IMR-90 (cell line): ENCODE results near the gene IMMP1L. TPM values are rescaled to one million over a fixed set of nuclear protein-coding genes. Genes with fewer than 3 reads are reported as not detected.

ENCODE experiments used
- ATAC-seq: fragments of 200-7000 bp; cut with Tn5 transposase; 2 replicates; pipeline ENCODE4 v1.9.1; 2020; ENCODE audit warnings: low read depth, mild to moderate bottlenecking, moderate library complexity
- BruUV-seq: library from RNA; stranded (reverse); fragments of 400-500 nt; replicated peaks from 2 replicates; lab custom pipeline; 2021; lab: Mats Ljungman, UMichigan
- CTCF ChIA-PET: fragments of 300-600 bp; formaldehyde crosslinking; extraction: SDS; loops from one replicate; lab custom pipeline; 2021; ENCODE audit warnings: antibody characterized with exemption; lab: Yijun Ruan, JAX
- POLR2A ChIA-PET: fragments of 300-600 bp; sonication (Branson Sonifier 250); formaldehyde crosslinking; loops from one replicate; lab custom pipeline; 2022; ENCODE audit warnings: antibody characterized with exemption; ENCODE audit not compliant: unreplicated experiment; lab: Charles Lee
- DNase-seq: peaks from one replicate; pipeline ENCODE4 v3.0.0; 2013
- H2AFZ ChIP-seq: replicated peaks from 2 replicates; pipeline ENCODE3; 2013; ENCODE audit warnings: low read length, mild to moderate bottlenecking; ENCODE audit not compliant: poor library complexity
- H2AK5ac ChIP-seq: 2 replicates; pipeline ENCODE4 v1.6.1; 2013; ENCODE audit warnings: low read depth, low read length, inconsistent platforms
- H2AK9ac ChIP-seq: replicated peaks from 2 replicates; pipeline ENCODE3; 2013; ENCODE audit warnings: mild to moderate bottlenecking, low read depth, low read length, moderate library complexity; ENCODE audit not compliant: poor library complexity
- H2BK120ac ChIP-seq: 2 replicates; pipeline ENCODE4 v1.6.1; 2013; ENCODE audit warnings: low read depth, low read length, inconsistent platforms
- H2BK15ac ChIP-seq: 3 replicates; pipeline ENCODE4 v1.6.1; 2013; ENCODE audit warnings: low read depth, low read length, inconsistent platforms
- H2BK20ac ChIP-seq: 2 replicates; pipeline ENCODE4 v1.6.1; 2013; ENCODE audit warnings: low read depth, mild to moderate bottlenecking, inconsistent platforms, low read length, moderate library complexity
- H2BK5ac ChIP-seq: 2 replicates; pipeline ENCODE4 v1.6.1; 2013; ENCODE audit warnings: mild to moderate bottlenecking, low read depth, low read length, inconsistent platforms; ENCODE audit not compliant: poor library complexity, severe bottlenecking
- H3K14ac ChIP-seq: replicated peaks from 2 replicates; pipeline ENCODE4 v1.6.1; 2013; ENCODE audit warnings: low read depth, low read length, inconsistent platforms
- H3K18ac ChIP-seq: 2 replicates; pipeline ENCODE4 v1.6.1; 2013; ENCODE audit warnings: low read depth, low read length, control low read depth
- H3K23ac ChIP-seq: 2 replicates; pipeline ENCODE4 v1.6.1; 2013; ENCODE audit warnings: low read depth, low read length, inconsistent platforms
- H3K27ac ChIP-seq: 2 replicates; pipeline ENCODE4 v1.5.1; 2013; ENCODE audit warnings: mild to moderate bottlenecking, control low read depth, low read length; ENCODE audit not compliant: insufficient read depth
- H3K27me3 ChIP-seq: 2 replicates; pipeline ENCODE4 v1.6.1; 2013; ENCODE audit warnings: low read length; ENCODE audit not compliant: control insufficient read depth, insufficient read depth
- H3K36me3 ChIP-seq: 2 replicates; pipeline ENCODE4 v1.6.1; 2013; ENCODE audit warnings: low read length, mixed read lengths; ENCODE audit not compliant: control insufficient read depth, insufficient read depth
- H3K4ac ChIP-seq: 2 replicates; pipeline ENCODE4 v1.6.1; 2013; ENCODE audit warnings: low read depth, low read length, inconsistent platforms
- H3K4me1 ChIP-seq: 2 replicates; pipeline ENCODE4 v1.6.1; 2013; ENCODE audit warnings: low read length, mixed read lengths; ENCODE audit not compliant: control insufficient read depth, insufficient read depth
- H3K4me2 ChIP-seq: 2 replicates; pipeline ENCODE4 v1.6.1; 2013; ENCODE audit warnings: low read depth, mild to moderate bottlenecking, control low read depth, low read length, moderate library complexity
- H3K4me3 ChIP-seq: 2 replicates; pipeline ENCODE4 v1.5.1; 2013; ENCODE audit warnings: low read depth, mild to moderate bottlenecking, control low read depth, low read length, moderate library complexity; ENCODE audit not compliant: insufficient read depth
- H3K56ac ChIP-seq: 2 replicates; pipeline ENCODE4 v1.6.1; 2013; ENCODE audit warnings: low read length, inconsistent platforms; ENCODE audit not compliant: insufficient read depth; ENCODE audit errors: extremely low read depth
- H3K79me1 ChIP-seq, 2 experiments: 2 replicates each; pipeline ENCODE4 v1.6.1; 2013; ENCODE audit warnings: low read length in 2 of 2, inconsistent platforms in 1 of 2, low read depth in 1 of 2
- H3K9ac ChIP-seq: 2 replicates; pipeline ENCODE4 v1.6.1; 2013; ENCODE audit warnings: low read depth, low read length, control low read depth
- H3K9me1 ChIP-seq: 2 replicates; pipeline ENCODE4 v1.6.1; 2013; ENCODE audit warnings: low read length, inconsistent platforms; ENCODE audit not compliant: insufficient read depth
- H3K9me3 ChIP-seq: 2 replicates; pipeline ENCODE4 v1.6.1; 2013; ENCODE audit warnings: low read length; ENCODE audit not compliant: control insufficient read depth, insufficient read depth
- H4K20me1 ChIP-seq: 2 replicates; pipeline ENCODE4 v1.6.1; 2013; ENCODE audit warnings: low read length, inconsistent platforms; ENCODE audit not compliant: insufficient read depth
- H4K5ac ChIP-seq: 2 replicates; pipeline ENCODE4 v1.6.1; 2013; ENCODE audit warnings: mild to moderate bottlenecking, low read depth, low read length, control low read depth
- H4K8ac ChIP-seq, 2 experiments: 2 replicates each; pipeline ENCODE4 v1.6.1; 2013; ENCODE audit warnings: low read depth in 2 of 2, low read length in 2 of 2, control low read depth in 1 of 2, inconsistent platforms in 1 of 2
- H4K91ac ChIP-seq: 2 replicates; pipeline ENCODE4 v1.6.1; 2013; ENCODE audit warnings: low read depth, low read length, inconsistent platforms; ENCODE audit not compliant: insufficient read depth
- BHLHE40 ChIP-seq: fragments of 150-350 bp; IDR thresholded peaks from 2 replicates; pipeline ENCODE4 v1.6.1; 2016; ENCODE audit warnings: mild to moderate bottlenecking, low read depth, low read length
- CEBPB ChIP-seq: IDR thresholded peaks from 2 replicates; pipeline ENCODE4 v1.6.1; 2012; ENCODE audit warnings: low read depth, low read length, improper control_type of control experiment
- CHD1 ChIP-seq: IDR thresholded peaks from 2 replicates; pipeline ENCODE4 v1.6.1; 2012; ENCODE audit warnings: low read depth, low read length, improper control_type of control experiment
- FOS ChIP-seq: fragments of 150-350 bp; IDR thresholded peaks from 2 replicates; pipeline ENCODE4 v1.6.1; 2016; ENCODE audit warnings: low read depth, low read length
- MAFK ChIP-seq: IDR thresholded peaks from 2 replicates; pipeline ENCODE4 v1.6.1; 2012; ENCODE audit warnings: low read depth, low read length, improper control_type of control experiment
- MAZ ChIP-seq: IDR thresholded peaks from 2 replicates; pipeline ENCODE4 v1.6.1; 2012; ENCODE audit warnings: low read depth, mild to moderate bottlenecking, low read length, improper control_type of control experiment, moderate library complexity, borderline replicate concordance
- MXI1 ChIP-seq: IDR thresholded peaks from 2 replicates; pipeline ENCODE4 v1.6.1; 2012; ENCODE audit warnings: low read depth, mild to moderate bottlenecking, low read length, moderate library complexity, borderline replicate concordance
- NFE2L2 ChIP-seq: fragments of 150-350 bp; IDR thresholded peaks from 2 replicates; pipeline ENCODE4 v1.6.1; 2016; ENCODE audit warnings: low read depth, mild to moderate bottlenecking, low read length
- POLR2A ChIP-seq: IDR thresholded peaks from 2 replicates; pipeline ENCODE4 v1.6.1; 2012; ENCODE audit warnings: mild to moderate bottlenecking, low read depth, low read length
- RAD21 ChIP-seq: IDR thresholded peaks from 2 replicates; pipeline ENCODE4 v1.6.1; 2012; ENCODE audit warnings: low read length, improper control_type of control experiment
- RCOR1 ChIP-seq: IDR thresholded peaks from 2 replicates; pipeline ENCODE4 v1.6.1; 2012; ENCODE audit warnings: mild to moderate bottlenecking, low read length, improper control_type of control experiment; ENCODE audit not compliant: insufficient replicate concordance
- RFX5 ChIP-seq: IDR thresholded peaks from 2 replicates; pipeline ENCODE4 v1.8.0; 2012; ENCODE audit warnings: low read depth, mild to moderate bottlenecking, low read length, moderate library complexity
- SMC3 ChIP-seq: fragments of 150-350 bp; IDR thresholded peaks from 2 replicates; pipeline ENCODE4 v1.6.1; 2016; ENCODE audit warnings: low read depth, mild to moderate bottlenecking, antibody characterized with exemption, low read length, moderate library complexity
- WGBS, 2 experiments: methylation state at CpG; one replicate each; pipeline versions ENCODE4 v1.1.5 to v1.1.7; 2013; ENCODE audit warnings: missing lambda C conversion rate in 2 of 2; ENCODE audit not compliant: insufficient read length in 1 of 2; ENCODE audit errors: extremely low coverage in 2 of 2; 5-methylcytosine and 5-hydroxymethylcytosine counted together
- dilution Hi-C: fragments of 300-500 bp; cut with HindIII; formaldehyde crosslinking; loops from one replicate; pipeline ENCODE4 v1.14.3; 2018; ENCODE audit warnings: low sequenced_read_pairs; ENCODE audit not compliant: unreplicated experiment
- in situ Hi-C: fragments of 300-500 bp; cut with MboI; formaldehyde crosslinking; loops from 3 replicates; pipeline ENCODE4 v1.14.3; 2019; ENCODE audit warnings: low sequenced_read_pairs, inconsistent platforms, mixed read lengths
- intact Hi-C: fragments of 100-400 bp; cut with micrococcal nuclease; formaldehyde crosslinking; loops from 2 replicates; pipeline ENCODE4 v1.10.0; 2022
- polyA plus RNA-seq, 3 experiments: library from polyadenylated mRNA; depleted of rRNA; stranded (reverse); fragments of >200 nt; gene quantifications; 2 replicates each; pipeline ENCODE4 v1.2.3, GENCODE V29; 2012; ENCODE audit warnings: low replicate concordance in 1 of 3
- total RNA-seq: library from RNA; depleted of rRNA; stranded (reverse); fragments of >200 nt; gene quantifications from 2 replicates; pipeline ENCODE4 v1.2.3, GENCODE V29; 2012
- TF ChIP-seq, protein P1 (sequence below): conservative IDR thresholded peaks from 2 replicates; pipeline ENCODE4 v1.5.1; 2012; ENCODE audit warnings: mild to moderate bottlenecking, low read depth, low read length, improper control_type of control experiment
- TF ChIP-seq, protein P2 (sequence below): fragments of 150-350 bp; IDR thresholded peaks from 2 replicates; pipeline ENCODE4 v1.6.1; 2016; ENCODE audit warnings: low read depth, mild to moderate bottlenecking, low read length, moderate library complexity, borderline replicate concordance
- TF ChIP-seq, protein P3 (sequence below): fragments of 150-350 bp; IDR thresholded peaks from 2 replicates; pipeline ENCODE4 v1.6.1; 2017; ENCODE audit warnings: mild to moderate bottlenecking, antibody characterized with exemption, low read length, low read depth

IMMP1L gene
- total and polyA plus RNA-seq, 2 of the 4 experiments (the other 2 are of a cell fraction): 5.0 to 10.7 TPM

GRCh38 chr11:31479066-31479465 is 30.4 kb downstream of the IMMP1L start:
- no peaks in the 10 kb centered on the region for H3K36me3 ChIP-seq
- H4K8ac ChIP-seq: no peak overlapping the region
- no peak overlapping the region for H3K23ac ChIP-seq
- no peaks in the 10 kb centered on the region for H4K20me1 ChIP-seq
- H3K9me1 ChIP-seq: no peaks in the 10 kb centered on the region
- ATAC-seq (no peak), DNase-seq (no peak)
- H4K91ac ChIP-seq: no peak overlapping the region
- no peak overlapping the region for H3K9ac ChIP-seq
- no peak overlapping the region for H3K4me2 ChIP-seq
- no peak overlapping the region for H2BK120ac ChIP-seq
- no peak overlapping the region for H2BK5ac ChIP-seq
- in situ Hi-C loops (no loop called here), dilution Hi-C loops (no loop called here), intact Hi-C loops (no loop called here)
- no peaks in the 10 kb centered on the region for H3K9me3 ChIP-seq
- no CpG with 5 or more reads among the region's 4 CpGs for WGBS, 2 experiments
- TF ChIP-seq MAZ: no peak
- no peak for TF ChIP-seq CEBPB
- TF ChIP-seq RCOR1: no peak
- no peak for TF ChIP-seq MAFK
- no peak for TF ChIP-seq RFX5
- TF ChIP-seq, protein P1, sequence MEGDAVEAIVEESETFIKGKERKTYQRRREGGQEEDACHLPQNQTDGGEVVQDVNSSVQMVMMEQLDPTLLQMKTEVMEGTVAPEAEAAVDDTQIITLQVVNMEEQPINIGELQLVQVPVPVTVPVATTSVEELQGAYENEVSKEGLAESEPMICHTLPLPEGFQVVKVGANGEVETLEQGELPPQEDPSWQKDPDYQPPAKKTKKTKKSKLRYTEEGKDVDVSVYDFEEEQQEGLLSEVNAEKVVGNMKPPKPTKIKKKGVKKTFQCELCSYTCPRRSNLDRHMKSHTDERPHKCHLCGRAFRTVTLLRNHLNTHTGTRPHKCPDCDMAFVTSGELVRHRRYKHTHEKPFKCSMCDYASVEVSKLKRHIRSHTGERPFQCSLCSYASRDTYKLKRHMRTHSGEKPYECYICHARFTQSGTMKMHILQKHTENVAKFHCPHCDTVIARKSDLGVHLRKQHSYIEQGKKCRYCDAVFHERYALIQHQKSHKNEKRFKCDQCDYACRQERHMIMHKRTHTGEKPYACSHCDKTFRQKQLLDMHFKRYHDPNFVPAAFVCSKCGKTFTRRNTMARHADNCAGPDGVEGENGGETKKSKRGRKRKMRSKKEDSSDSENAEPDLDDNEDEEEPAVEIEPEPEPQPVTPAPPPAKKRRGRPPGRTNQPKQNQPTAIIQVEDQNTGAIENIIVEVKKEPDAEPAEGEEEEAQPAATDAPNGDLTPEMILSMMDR: no peak
- no peak for TF ChIP-seq FOS
- no peak for TF ChIP-seq MXI1
- no peak for TF ChIP-seq POLR2A
- TF ChIP-seq CHD1: no peak
- no peak for TF ChIP-seq SMC3
- TF ChIP-seq RAD21: no peak
- no peak for TF ChIP-seq BHLHE40
- TF ChIP-seq, protein P2, sequence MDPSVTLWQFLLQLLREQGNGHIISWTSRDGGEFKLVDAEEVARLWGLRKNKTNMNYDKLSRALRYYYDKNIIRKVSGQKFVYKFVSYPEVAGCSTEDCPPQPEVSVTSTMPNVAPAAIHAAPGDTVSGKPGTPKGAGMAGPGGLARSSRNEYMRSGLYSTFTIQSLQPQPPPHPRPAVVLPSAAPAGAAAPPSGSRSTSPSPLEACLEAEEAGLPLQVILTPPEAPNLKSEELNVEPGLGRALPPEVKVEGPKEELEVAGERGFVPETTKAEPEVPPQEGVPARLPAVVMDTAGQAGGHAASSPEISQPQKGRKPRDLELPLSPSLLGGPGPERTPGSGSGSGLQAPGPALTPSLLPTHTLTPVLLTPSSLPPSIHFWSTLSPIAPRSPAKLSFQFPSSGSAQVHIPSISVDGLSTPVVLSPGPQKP: no peak
- TF ChIP-seq NFE2L2: no peak
- TF ChIP-seq, protein P3, sequence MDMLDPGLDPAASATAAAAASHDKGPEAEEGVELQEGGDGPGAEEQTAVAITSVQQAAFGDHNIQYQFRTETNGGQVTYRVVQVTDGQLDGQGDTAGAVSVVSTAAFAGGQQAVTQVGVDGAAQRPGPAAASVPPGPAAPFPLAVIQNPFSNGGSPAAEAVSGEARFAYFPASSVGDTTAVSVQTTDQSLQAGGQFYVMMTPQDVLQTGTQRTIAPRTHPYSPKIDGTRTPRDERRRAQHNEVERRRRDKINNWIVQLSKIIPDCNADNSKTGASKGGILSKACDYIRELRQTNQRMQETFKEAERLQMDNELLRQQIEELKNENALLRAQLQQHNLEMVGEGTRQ: no peak
- H3K79me1 ChIP-seq: peaks cover 0 to 3% of the 10 kb centered on the region in 2 experiments; a peak in 2 of 4 replicates
- CTCF ChIA-PET: no interaction called here
- no peak overlapping the region for H2AK5ac ChIP-seq
- no peak overlapping the region for H2AK9ac ChIP-seq
- no peak overlapping the region for H3K4ac ChIP-seq
- no TSS peak for BruUV-seq
- no peak overlapping the region for H3K27ac ChIP-seq
- no peak overlapping the region for H3K18ac ChIP-seq
- H3K56ac ChIP-seq: no peak overlapping the region
- no peaks in the 10 kb centered on the region for H3K4me1 ChIP-seq
- H4K5ac ChIP-seq: no peak overlapping the region
- H3K14ac ChIP-seq: no peak overlapping the region
- no peak overlapping the region for H2BK15ac ChIP-seq
- no peak overlapping the region for H3K4me3 ChIP-seq
- POLR2A ChIA-PET: no interaction called here
- no peak overlapping the region for H2AFZ ChIP-seq
- no peak overlapping the region for H2BK20ac ChIP-seq
- no peaks in the 10 kb centered on the region for H3K27me3 ChIP-seq
